ENCODE data around the gene RYK.
"Not testable (repeated sequence)": the region's sequence is repeated elsewhere in the genome, so short reads cannot be mapped to it uniquely, and the experiment has no call there.

RYK gene

DNA sequence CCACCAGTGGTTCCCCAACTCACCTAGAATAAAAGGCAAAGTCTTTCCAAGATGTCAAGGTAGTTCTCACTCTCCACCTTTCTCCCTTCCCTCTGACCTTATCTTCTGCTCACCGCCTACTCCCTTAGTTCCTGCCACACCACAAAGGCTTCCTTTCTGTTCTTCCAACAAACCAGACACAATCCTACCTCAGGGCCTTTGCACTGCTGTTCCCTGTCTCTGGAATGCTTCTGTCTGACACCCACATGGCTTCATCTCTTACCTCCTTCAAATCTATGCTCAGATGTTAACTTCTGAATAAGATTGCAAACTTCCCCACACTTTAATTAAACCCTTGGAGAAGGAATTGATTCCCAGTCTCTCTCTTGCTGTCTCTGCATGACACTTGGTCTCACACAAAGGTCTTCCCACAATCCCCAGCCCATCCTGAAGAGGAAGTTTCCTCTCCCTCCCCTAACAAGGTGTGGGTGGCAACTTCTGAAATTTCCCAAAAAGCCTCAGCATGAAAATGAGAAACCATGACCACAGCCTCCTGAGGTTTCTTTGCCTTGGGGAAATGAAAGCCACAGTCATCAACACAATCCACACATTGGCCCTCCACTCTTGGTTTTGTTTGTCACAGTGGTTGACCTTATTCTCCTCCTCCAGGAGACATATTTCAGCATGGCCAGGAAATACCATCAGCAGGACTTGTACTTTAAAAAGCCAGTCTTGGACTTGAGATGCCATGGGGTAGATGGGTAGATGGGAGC is 3.0 kb upstream of the RYK start:
- no peak for DNase-seq

GRCh38 chr3:134252766-134253165 is 2.1 kb upstream of the RYK start:
- DNase-seq, result no peak

GRCh38 chr3:134251731-134252391 is 1.2 kb upstream of the RYK start:
- DNase-seq, result no peak

DNA sequence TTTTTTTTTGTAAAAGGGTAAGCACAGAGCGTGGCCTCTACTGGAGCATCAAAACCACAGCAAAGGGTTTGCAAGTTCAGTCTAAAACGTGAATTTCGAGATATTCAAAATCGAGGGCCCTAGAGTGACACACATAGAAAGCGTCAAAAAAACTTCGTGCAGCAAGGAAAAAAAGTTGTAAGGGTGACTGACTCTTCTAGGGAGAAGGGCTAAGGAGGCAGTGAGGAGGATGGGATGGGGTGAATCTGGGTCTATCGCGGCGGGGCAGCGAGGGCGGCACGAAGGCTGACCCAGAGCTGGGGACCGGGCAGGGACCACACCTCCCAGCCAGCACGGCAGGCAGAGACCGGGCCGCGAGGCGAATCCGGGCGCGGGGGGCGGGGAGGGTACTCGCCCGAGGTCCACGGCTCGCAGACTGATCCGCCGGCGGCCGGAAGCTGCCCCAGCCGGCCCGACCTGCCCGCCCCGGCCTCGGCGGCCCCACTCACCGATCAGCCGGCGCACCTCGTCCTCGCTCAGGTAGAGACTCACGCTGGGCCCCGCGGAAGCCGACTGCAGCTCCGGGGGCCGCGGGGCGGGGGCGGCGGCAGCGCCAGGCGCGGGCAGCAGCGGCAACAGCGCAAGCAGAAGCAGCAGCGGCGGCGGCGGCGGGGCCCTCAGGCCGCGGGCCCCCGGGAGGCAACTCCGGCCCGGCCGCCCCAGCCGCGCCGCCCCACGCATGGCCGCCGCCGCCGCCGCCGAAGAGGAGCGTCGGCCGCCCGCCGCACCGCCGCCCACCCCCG is 533 bp downstream of the RYK start:
- peak; percentile 34 for DNase-seq

GRCh38 chr3:134249296-134249841 is 1.3 kb downstream of the RYK start:
- DNase-seq, result no peak

GRCh38 chr3:134244921-134245320 is 5.7 kb downstream of the RYK start:
- no peak for DNase-seq

GRCh38 chr3:134242649-134243617 is 7.7 kb downstream of the RYK start:
- DNase-seq, result no peak

DNA sequence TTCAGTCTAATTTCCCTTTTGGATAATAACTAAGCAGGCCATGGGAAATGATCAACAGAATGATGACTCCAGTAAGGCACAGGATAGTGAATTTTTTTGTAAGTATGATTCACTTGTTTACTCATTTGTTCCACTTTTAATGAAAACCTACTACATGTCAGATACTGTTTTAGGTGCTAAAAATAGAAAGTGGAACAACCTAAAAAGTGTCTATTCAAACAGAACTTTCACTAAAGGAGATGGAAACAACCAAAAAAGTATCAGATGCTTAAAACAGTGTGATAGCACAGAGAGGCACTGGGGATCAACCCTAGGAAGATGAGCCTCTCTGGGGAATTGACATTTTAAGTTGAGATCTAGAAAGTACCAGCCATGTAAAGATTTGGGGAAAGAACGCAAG is 11.1 kb downstream of the RYK start:
- no peak for DNase-seq

DNA sequence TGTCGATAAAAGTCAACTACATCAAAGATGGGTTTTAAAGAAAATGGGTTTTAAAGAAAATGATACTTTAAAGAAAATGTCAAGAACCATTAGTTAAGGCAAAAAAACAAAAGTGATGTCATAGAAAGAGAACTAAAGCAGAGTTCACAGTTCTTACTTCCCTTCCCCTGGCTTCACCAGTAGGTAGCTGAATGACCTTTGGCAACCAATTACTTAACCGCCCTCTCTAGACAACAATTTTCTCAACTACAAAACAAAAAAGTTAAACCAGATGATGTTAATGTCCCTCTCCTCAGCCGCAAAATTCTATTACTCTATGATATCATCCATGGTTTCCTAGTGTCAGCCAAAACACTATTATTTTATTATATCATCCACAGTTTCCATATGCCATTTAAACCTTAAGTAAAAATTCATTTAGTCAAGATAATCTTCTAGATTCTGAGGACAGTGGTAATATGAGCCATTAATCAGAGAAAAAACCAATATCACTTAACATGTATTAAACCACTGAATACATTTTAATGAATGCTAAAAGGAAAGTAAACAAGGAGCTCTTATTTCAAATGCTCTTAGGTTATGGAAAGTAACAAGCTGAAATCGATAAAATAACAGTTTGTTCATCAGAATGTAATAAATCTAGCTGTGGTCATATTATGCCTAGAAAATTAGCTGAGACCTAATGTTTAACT is 13.1 kb downstream of the RYK start:
- DNase-seq, result no peak

DNA sequence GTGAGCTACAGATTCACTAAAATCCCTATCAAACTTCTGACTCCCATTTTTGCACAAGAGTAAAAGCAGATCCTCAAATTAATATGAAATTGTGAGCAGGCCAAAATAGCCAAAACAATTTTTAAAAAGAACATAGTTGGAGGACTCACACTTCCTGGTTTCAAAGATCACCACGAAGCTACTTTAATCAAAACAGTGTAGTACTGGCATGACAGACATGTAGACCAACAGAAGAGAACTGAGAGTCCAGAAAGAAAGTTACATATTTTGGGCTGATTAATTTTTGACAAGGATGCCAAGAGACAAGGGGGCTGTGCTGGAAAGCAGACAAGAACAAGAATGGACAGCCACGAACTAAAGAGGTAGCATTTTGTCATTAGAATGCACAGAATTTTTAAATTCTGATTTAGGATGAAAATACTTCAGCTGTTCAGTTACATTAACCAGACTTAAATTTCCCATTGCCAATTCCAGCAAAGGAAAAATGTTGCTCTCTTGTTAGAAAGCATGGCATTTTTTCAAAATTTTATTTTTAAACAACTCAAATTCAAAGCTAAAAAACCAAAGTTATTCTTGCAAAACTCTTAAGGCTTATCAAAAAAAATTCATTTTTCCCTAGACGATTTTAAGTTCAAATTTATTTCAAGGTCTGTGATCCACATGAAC is 14.0 kb downstream of the RYK start:
- no peak for DNase-seq

- no peak for DNase-seq
Observed at GRCh38 chr3:134235577-134236076, 15.0 kb downstream of the RYK start.

DNA sequence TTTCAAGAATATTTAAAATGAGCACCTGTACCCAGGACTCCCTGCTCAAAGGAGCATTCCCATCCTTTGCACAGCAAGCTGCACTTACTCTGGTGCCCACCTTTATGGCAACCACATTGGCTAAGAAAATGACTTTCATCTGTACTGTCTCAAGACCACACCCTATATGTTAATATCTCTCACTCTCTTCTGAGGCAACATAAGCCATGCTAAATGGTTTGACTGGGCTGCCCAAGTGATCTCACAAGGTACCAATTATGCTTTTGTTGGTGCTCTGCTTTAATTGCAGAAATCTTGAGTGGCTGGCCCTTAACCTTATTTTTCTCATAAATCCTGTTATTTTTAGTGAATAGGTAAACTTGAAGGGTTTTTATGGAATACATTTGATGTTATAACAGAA is 17.7 kb downstream of the RYK start:
- no peak for DNase-seq

DNA sequence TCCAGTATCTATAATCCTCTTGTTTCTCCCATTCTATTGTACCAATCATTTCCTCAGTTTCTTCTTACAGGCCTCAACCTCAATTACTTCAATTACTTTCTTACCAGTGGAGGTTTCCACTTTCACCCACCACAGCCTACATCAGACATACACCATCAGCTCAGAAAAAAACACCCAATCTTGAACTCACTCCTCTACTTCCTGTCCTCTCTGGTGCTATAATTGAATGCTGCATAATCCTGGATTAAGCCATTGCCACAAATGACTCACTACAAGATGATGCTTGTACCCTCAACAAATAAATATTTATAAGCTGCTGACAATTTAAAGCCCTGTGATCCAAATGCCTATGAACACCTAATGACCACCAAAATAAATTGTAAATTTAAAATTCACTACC is 18.5 kb downstream of the RYK start:
- no peak for DNase-seq

GRCh38 chr3:134231131-134231530 is 19.5 kb downstream of the RYK start:
- no peak for DNase-seq

- DNase-seq, result no peak
Observed at GRCh38 chr3:134229038-134229437, 21.6 kb downstream of the RYK start.

- DNase-seq, result no peak
Observed at GRCh38 chr3:134228479-134228878, 22.2 kb downstream of the RYK start.

DNA sequence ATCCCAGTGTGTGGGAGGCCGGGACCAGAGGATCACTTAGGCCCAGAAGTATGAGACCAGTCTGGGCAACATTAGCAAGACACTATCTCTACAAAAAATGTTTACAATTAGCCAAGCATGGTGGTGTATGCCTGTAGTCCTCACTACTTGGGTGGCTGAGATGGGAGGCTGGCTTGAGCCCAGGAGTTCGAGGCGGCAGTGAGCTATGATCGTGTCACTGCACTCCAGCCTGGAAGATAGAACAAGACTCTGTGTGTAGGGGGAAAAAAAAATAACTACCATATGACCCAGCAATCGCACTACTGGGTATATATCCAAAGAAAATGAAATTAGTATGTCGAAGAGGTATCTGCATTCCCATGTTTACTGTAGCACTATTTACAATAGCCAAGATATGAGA is 22.6 kb downstream of the RYK start:
- no peak for DNase-seq

- not testable (repeated sequence) for DNase-seq
Observed at GRCh38 chr3:134224796-134225156, 25.9 kb downstream of the RYK start.

DNA sequence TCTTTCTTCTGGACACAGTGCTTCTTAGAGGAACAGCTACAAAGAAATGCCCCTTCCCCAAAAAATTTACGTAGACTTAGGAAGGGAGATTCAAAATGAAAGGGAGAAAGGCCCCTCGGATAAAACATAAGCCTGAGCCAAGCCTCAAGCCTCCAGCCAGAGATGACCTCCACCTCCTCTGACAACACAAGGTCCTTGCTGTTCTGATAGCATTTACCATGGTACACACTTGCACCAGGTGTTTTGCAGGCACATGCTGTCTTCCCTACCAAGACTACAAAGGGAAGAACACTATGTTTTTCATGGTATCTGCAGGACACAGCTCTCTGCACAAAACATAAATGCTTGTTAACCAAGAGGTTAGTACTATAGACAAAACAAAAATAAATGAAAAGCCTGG is 27.8 kb downstream of the RYK start:
- DNase-seq, result no peak

DNA sequence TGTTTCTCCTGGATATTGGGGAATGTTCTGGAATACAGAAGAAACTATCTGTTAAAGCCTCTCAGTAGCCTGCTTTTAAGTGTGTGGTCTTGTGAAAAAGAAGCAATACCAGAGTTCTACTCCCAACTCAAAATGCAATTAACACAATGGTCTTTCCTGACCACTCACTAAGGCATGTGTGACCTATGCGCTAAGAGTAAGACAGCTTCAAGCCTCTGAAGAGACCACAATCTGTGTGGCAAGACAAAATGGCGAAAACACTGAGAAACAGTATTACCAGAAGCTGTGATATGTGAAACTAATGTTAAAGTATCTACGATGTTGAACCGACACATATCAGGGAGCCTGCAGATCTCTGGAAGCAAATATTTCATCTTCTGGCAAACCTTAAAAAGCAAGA is 33.8 kb downstream of the RYK start:
- no peak for DNase-seq

- DNase-seq, result no peak
Observed at GRCh38 chr3:134216191-134216764, 34.4 kb downstream of the RYK start.

All from T-helper 9 cell (primary cell).